ENCODE data around the gene MUC20. TPM values are rescaled to one million over a fixed set of nuclear protein-coding genes. Genes with fewer than 3 reads are reported as not detected.

MUC20 gene
- total and polyA plus RNA-seq, 4 donors, result 1.1 to 9.7 (median 7.7) TPM

DNA sequence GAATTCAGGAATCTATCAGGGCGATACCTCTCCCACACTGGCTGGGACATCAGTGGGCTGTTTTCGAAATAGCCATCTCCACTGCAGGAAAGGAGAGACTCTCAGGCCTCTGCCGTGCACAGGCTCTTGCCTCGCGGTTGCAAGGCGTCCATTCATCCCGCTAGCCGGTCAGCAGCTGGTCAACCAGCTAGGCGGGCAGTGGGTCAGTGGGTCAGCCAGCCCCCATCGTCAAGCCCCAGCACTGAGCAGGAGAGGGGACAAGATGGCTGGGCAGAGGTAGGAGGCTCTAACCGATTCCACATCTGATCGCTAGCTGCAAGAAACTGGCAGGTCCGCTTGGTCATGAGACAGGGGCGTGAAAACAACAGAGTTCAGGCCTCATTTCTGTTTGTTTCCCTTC, 45.9 kb downstream of the MUC20 start:
- Histone ChIP-seq H3K4me3 (ENCODE audit: low read depth in 1 of 3, low read length in 3 of 3) (no peak overlapping the region), H3K27ac (ENCODE audit: low read depth in 1 of 2, low read length in 2 of 2) (no peak overlapping the region), H3K27me3 (ENCODE audit: control insufficient read depth in 4 of 4, insufficient read depth in 4 of 4, low read length in 3 of 4) (no peaks in the 10 kb centered on the region), H3K9me3 (ENCODE audit: control insufficient read depth in 4 of 4, low read length in 3 of 4) (no peaks in the 10 kb centered on the region), H3K4me1 (ENCODE audit: control insufficient read depth in 4 of 4, insufficient read depth in 4 of 4, low read length in 3 of 4) (no peaks in the 10 kb centered on the region), H3K9ac (ENCODE audit: low read depth in 1 of 2, low read length in 2 of 2) (no peak overlapping the region), H3K36me3 (ENCODE audit: control insufficient read depth in 4 of 4, insufficient read depth in 3 of 4, low read depth in 1 of 4, low read length in 3 of 4) (no peaks in the 10 kb centered on the region)
- WGBS, result 95% methylated on average over 14 of the region's 14 CpGs
- no peak for TF ChIP-seq YY1 (IDR thresholded peaks at IDR 0.05)
- TF ChIP-seq, protein P1, sequence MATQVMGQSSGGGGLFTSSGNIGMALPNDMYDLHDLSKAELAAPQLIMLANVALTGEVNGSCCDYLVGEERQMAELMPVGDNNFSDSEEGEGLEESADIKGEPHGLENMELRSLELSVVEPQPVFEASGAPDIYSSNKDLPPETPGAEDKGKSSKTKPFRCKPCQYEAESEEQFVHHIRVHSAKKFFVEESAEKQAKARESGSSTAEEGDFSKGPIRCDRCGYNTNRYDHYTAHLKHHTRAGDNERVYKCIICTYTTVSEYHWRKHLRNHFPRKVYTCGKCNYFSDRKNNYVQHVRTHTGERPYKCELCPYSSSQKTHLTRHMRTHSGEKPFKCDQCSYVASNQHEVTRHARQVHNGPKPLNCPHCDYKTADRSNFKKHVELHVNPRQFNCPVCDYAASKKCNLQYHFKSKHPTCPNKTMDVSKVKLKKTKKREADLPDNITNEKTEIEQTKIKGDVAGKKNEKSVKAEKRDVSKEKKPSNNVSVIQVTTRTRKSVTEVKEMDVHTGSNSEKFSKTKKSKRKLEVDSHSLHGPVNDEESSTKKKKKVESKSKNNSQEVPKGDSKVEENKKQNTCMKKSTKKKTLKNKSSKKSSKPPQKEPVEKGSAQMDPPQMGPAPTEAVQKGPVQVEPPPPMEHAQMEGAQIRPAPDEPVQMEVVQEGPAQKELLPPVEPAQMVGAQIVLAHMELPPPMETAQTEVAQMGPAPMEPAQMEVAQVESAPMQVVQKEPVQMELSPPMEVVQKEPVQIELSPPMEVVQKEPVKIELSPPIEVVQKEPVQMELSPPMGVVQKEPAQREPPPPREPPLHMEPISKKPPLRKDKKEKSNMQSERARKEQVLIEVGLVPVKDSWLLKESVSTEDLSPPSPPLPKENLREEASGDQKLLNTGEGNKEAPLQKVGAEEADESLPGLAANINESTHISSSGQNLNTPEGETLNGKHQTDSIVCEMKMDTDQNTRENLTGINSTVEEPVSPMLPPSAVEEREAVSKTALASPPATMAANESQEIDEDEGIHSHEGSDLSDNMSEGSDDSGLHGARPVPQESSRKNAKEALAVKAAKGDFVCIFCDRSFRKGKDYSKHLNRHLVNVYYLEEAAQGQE (IDR thresholded peaks at IDR 0.05), result no peak
- no peak for TF ChIP-seq JUND (IDR thresholded peaks at IDR 0.05)
- TF ChIP-seq FOXA2 (IDR thresholded peaks at IDR 0.05), result no peak
- no peak for DNase-seq (ENCODE audit: low spot score)

DNA sequence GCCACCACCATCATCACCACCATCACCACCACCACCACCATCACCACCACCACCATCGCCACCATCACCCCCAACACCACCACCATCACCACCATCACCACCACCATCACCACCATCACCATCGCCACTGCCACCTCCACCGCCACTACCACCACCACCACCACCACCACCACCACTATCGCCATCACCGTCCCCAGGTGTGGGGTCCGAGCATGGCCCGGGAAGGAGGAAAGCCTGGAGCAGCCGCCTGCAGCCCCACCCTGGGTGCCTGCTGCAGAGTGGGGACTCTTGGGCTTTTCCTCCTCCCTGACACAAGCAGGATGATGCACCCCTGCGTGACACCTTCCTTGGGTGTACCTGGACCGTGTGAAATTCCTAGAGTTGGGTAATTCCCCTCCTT, 47.0 kb downstream of the MUC20 start:
- Histone ChIP-seq H3K9me3 (ENCODE audit: control insufficient read depth in 4 of 4, low read length in 3 of 4) (no peaks in the 10 kb centered on the region), H3K4me1 (ENCODE audit: control insufficient read depth in 4 of 4, insufficient read depth in 4 of 4, low read length in 3 of 4) (no peaks in the 10 kb centered on the region), H3K36me3 (ENCODE audit: control insufficient read depth in 4 of 4, insufficient read depth in 3 of 4, low read depth in 1 of 4, low read length in 3 of 4) (no peaks in the 10 kb centered on the region), H3K27ac (ENCODE audit: low read depth in 1 of 2, low read length in 2 of 2) (no peak overlapping the region), H3K4me3 (ENCODE audit: low read depth in 1 of 3, low read length in 3 of 3) (no peak overlapping the region), H3K27me3 (ENCODE audit: control insufficient read depth in 4 of 4, insufficient read depth in 4 of 4, low read length in 3 of 4) (no peaks in the 10 kb centered on the region), H3K9ac (ENCODE audit: low read depth in 1 of 2, low read length in 2 of 2) (no peak overlapping the region)
- DNase-seq (ENCODE audit: low spot score), result no peak
- TF ChIP-seq FOXA2 (IDR thresholded peaks at IDR 0.05), result no peak
- no peak for TF ChIP-seq EGR1 (IDR thresholded peaks at IDR 0.05; ENCODE audit: low read depth in 2 of 2)
- no peak for TF ChIP-seq RXRA (IDR thresholded peaks at IDR 0.05)
- no peak for TF ChIP-seq RAD21 (IDR thresholded peaks at IDR 0.05)
- WGBS, result 84% methylated on average over 10 of the region's 10 CpGs

DNA sequence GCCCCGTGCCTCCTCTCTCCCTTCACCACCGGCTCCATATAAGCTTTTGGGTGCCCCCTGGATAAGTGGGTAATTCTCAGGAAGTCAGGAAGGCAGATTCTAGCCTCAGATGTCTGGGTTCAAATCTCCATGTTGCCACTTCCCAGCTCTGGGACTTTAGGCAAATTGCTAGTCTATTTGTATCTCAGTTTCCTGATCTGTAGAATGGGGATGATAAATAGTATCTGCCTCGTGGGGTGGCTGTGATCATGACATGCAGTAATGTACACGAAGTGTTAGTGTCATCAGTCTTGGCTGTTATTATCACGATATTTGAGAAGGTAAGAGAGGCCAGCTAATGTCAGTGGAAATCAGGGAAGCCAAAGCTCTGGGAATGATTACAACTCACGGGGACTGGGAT, 47.6 kb downstream of the MUC20 start:
- no peak for TF ChIP-seq YY1 (IDR thresholded peaks at IDR 0.05)
- TF ChIP-seq RXRA (IDR thresholded peaks at IDR 0.05), result no peak
- TF ChIP-seq GABPA (IDR thresholded peaks at IDR 0.05 in 1 of 2, conservative IDR thresholded peaks at IDR 0.05 in 1 of 2), result no peak
- TF ChIP-seq, protein P1 (IDR thresholded peaks at IDR 0.05), result no peak
- TF ChIP-seq, protein P2, sequence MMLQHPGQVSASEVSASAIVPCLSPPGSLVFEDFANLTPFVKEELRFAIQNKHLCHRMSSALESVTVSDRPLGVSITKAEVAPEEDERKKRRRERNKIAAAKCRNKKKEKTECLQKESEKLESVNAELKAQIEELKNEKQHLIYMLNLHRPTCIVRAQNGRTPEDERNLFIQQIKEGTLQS (IDR thresholded peaks at IDR 0.05), result no peak
- TF ChIP-seq SP1 (IDR thresholded peaks at IDR 0.05), result no peak
- no peak for TF ChIP-seq FOXA2 (IDR thresholded peaks at IDR 0.05)
- TF ChIP-seq HNF4A (conservative IDR thresholded peaks at IDR 0.05), result no peak
- TF ChIP-seq, protein P3, sequence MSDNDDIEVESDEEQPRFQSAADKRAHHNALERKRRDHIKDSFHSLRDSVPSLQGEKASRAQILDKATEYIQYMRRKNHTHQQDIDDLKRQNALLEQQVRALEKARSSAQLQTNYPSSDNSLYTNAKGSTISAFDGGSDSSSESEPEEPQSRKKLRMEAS (IDR thresholded peaks at IDR 0.05), result no peak
- H3K4me3 ChIP-seq (ENCODE audit: low read depth in 1 of 3, low read length in 3 of 3), result no peak overlapping the region
- H3K36me3 ChIP-seq (ENCODE audit: control insufficient read depth in 4 of 4, insufficient read depth in 3 of 4, low read depth in 1 of 4, low read length in 3 of 4), result no peaks in the 10 kb centered on the region
- 79% methylated on average over 6 of the region's 6 CpGs for WGBS
- H3K4me1 ChIP-seq (ENCODE audit: control insufficient read depth in 4 of 4, insufficient read depth in 4 of 4, low read length in 3 of 4), result no peaks in the 10 kb centered on the region
- no peak overlapping the region for H3K27ac ChIP-seq (ENCODE audit: low read depth in 1 of 2, low read length in 2 of 2)
- H3K27me3 ChIP-seq (ENCODE audit: control insufficient read depth in 4 of 4, insufficient read depth in 4 of 4, low read length in 3 of 4), result no peaks in the 10 kb centered on the region
- H3K9me3 ChIP-seq (ENCODE audit: control insufficient read depth in 4 of 4, low read length in 3 of 4), result no peaks in the 10 kb centered on the region
- H3K9ac ChIP-seq (ENCODE audit: low read depth in 1 of 2, low read length in 2 of 2), result no peak overlapping the region
- DNase-seq (ENCODE audit: low spot score), result no peak
